Cardiac muscle cell (in vitro differentiated cells and primary cell): ENCODE measurements around the gene ATP2B1. TPM values are rescaled to one million over a fixed set of nuclear protein-coding genes. Genes with fewer than 3 reads are reported as not detected.

Experiments used
- DNase-seq, 2 donors: peaks; one replicate each; pipeline versions ENCODE4 v3.0.0 to v3.0.0-alpha.2; 2010 to 2017; ENCODE audit warnings: low read depth in 1 of 2, low spot score in 1 of 2
- H3K27ac ChIP-seq: fragments of 200-600 bp; sonication (generic); 2 replicates; pipeline ENCODE4 v1.5.1; 2016
- H3K27me3 ChIP-seq: fragments of 200-600 bp; sonication (generic); 2 replicates; pipeline ENCODE4 v1.6.0; 2016; ENCODE audit warnings: control low read depth
- H3K36me3 ChIP-seq: fragments of 200-600 bp; sonication (generic); 2 replicates; pipeline ENCODE4 v1.5.1; 2016; ENCODE audit warnings: control low read depth
- H3K4me1 ChIP-seq: fragments of 200-600 bp; sonication (generic); 2 replicates; pipeline ENCODE4 v1.8.1; 2017; ENCODE audit warnings: low read depth, mild to moderate bottlenecking, mixed run types
- H3K4me3 ChIP-seq: fragments of 200-600 bp; sonication (generic); 2 replicates; pipeline ENCODE4 v1.5.1; 2016; ENCODE audit warnings: mild to moderate bottlenecking
- H3K9me3 ChIP-seq: fragments of 200-600 bp; sonication (generic); 2 replicates; pipeline ENCODE4 v1.5.1; 2017; ENCODE audit warnings: low read depth, mild to moderate bottlenecking, control low read depth
- CTCF ChIP-seq: IDR thresholded peaks from 2 replicates; pipeline ENCODE4 v1.5.1; 2012; ENCODE audit warnings: low read depth, mild to moderate bottlenecking, low read length
- polyA plus RNA-seq: library from polyadenylated mRNA; unstranded; fragments of >200 nt; fragmentation: Nextera tagmentation; extraction: Ambion mirVana; gene quantifications from 2 replicates; pipeline ENCODE4 v1.2.1, GENCODE V29; 2016
- total RNA-seq: library from RNA; depleted of rRNA; stranded (reverse); fragments of >200 nt; gene quantifications from 2 replicates; pipeline ENCODE4 v1.2.3, GENCODE V29; 2016

The ATP2B1 gene
- total and polyA plus RNA-seq, 2 experiments from 2014 or later = 29.0 to 41.5 TPM

GRCh38 chr12:89610366-89610765 is 98.3 kb downstream of the ATP2B1 start:
- no peaks in the 10 kb centered on the region for H3K4me1 ChIP-seq
- DNase-seq = peak in 1 of 2 donors; percentile 5
- no peaks in the 10 kb centered on the region for H3K9me3 ChIP-seq
- TF ChIP-seq CTCF = no peak
- H3K27me3 ChIP-seq = no peaks in the 10 kb centered on the region
- no peak overlapping the region for H3K4me3 ChIP-seq
- no peak overlapping the region for H3K27ac ChIP-seq
- H3K36me3 ChIP-seq = peaks cover 10% of the 10 kb centered on the region

- no peaks in the 10 kb centered on the region for H3K9me3 ChIP-seq
- no peaks in the 10 kb centered on the region for H3K27me3 ChIP-seq
- no peaks in the 10 kb centered on the region for H3K4me1 ChIP-seq
- H3K4me3 ChIP-seq = no peak overlapping the region
- H3K27ac ChIP-seq = no peak overlapping the region
- no peak for TF ChIP-seq CTCF
- peaks cover 4% of the 10 kb centered on the region for H3K36me3 ChIP-seq
- DNase-seq = no peak
Observed at GRCh38 chr12:89603678-89604077, 105.0 kb downstream of the ATP2B1 start.

GRCh38 chr12:89597770-89598169 is 110.9 kb downstream of the ATP2B1 start:
- no peaks in the 10 kb centered on the region for H3K9me3 ChIP-seq
- no peaks in the 10 kb centered on the region for H3K4me1 ChIP-seq
- no peak overlapping the region for H3K27ac ChIP-seq
- no peaks in the 10 kb centered on the region for H3K27me3 ChIP-seq
- TF ChIP-seq CTCF = no peak
- H3K4me3 ChIP-seq = no peak overlapping the region
- H3K36me3 ChIP-seq = no peaks in the 10 kb centered on the region
- no peak for DNase-seq

GRCh38 chr12:89597210-89597609 is 111.4 kb downstream of the ATP2B1 start:
- no peak overlapping the region for H3K4me3 ChIP-seq
- H3K4me1 ChIP-seq = no peaks in the 10 kb centered on the region
- H3K9me3 ChIP-seq = no peaks in the 10 kb centered on the region
- DNase-seq = no peak
- H3K36me3 ChIP-seq = no peaks in the 10 kb centered on the region
- no peak for TF ChIP-seq CTCF
- no peak overlapping the region for H3K27ac ChIP-seq
- H3K27me3 ChIP-seq = no peaks in the 10 kb centered on the region

- Histone ChIP-seq H3K4me3 (no peak overlapping the region), H3K36me3 (no peaks in the 10 kb centered on the region), H3K27ac (no peak overlapping the region), H3K9me3 (no peaks in the 10 kb centered on the region), H3K4me1 (no peaks in the 10 kb centered on the region), H3K27me3 (no peaks in the 10 kb centered on the region)
- no peak for TF ChIP-seq CTCF
- DNase-seq = no peak
Observed at GRCh38 chr12:89593873-89594272, 114.8 kb downstream of the ATP2B1 start.

GRCh38 chr12:89593233-89593632 is 115.4 kb downstream of the ATP2B1 start:
- Histone ChIP-seq H3K4me1 (no peaks in the 10 kb centered on the region), H3K27ac (no peak overlapping the region), H3K4me3 (no peak overlapping the region), H3K36me3 (no peaks in the 10 kb centered on the region), H3K9me3 (no peaks in the 10 kb centered on the region), H3K27me3 (no peaks in the 10 kb centered on the region)
- no peak for DNase-seq
- TF ChIP-seq CTCF = no peak
